Testis (tissue), 2 donors: ENCODE data around the gene SCN9A.

Experiments used
- POLR2A ChIP-seq: fragments of 450-650 bp; IDR thresholded peaks from one replicate; pipeline ENCODE4 v1.6.1; 2017; ENCODE audit warnings: antibody characterized with exemption, mild to moderate bottlenecking, moderate library complexity
- TF ChIP-seq, protein P1 (sequence below), 3 experiments: fragments of 450-650 bp in 2 of 3; fragments of 200-600 bp in 1 of 3; sonication (generic) in 1 of 3; IDR thresholded peaks; one replicate each; pipeline ENCODE4 v1.5.1; 2016 to 2019; ENCODE audit warnings: antibody characterized with exemption in 3 of 3, mild to moderate bottlenecking in 2 of 3, moderate library complexity in 1 of 3

DNA sequence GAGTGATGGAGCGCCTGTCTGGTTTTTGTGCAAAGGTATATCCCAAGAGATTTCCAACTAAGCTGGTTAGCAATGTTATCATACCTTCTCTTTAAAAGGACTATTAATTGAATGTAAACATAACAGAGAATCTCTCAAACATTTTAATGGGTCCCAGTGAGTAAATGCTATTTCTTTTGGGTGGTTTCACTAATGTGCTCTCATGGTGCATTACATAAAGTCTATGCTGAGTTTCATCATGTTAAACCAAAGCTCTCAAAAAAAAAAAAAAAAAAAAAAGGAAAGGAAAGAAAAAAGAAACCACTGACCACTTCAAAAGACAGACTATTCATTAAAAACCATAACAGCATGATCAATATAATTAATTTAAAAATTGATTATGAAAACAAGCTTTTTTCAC, 128.8 kb downstream of the SCN9A start:
- no peak for TF ChIP-seq POLR2A
- TF ChIP-seq, protein P1, sequence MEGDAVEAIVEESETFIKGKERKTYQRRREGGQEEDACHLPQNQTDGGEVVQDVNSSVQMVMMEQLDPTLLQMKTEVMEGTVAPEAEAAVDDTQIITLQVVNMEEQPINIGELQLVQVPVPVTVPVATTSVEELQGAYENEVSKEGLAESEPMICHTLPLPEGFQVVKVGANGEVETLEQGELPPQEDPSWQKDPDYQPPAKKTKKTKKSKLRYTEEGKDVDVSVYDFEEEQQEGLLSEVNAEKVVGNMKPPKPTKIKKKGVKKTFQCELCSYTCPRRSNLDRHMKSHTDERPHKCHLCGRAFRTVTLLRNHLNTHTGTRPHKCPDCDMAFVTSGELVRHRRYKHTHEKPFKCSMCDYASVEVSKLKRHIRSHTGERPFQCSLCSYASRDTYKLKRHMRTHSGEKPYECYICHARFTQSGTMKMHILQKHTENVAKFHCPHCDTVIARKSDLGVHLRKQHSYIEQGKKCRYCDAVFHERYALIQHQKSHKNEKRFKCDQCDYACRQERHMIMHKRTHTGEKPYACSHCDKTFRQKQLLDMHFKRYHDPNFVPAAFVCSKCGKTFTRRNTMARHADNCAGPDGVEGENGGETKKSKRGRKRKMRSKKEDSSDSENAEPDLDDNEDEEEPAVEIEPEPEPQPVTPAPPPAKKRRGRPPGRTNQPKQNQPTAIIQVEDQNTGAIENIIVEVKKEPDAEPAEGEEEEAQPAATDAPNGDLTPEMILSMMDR (IDR thresholded peaks at IDR 0.05): no peak
